Endothelial cell of umbilical vein (primary cell): ENCODE measurements around the gene AIG1. TPM values are rescaled to one million over a fixed set of nuclear protein-coding genes. Genes with fewer than 3 reads are reported as not detected.

Source experiments
- polyA plus RNA-seq, 4 experiments: library from polyadenylated mRNA; depleted of rRNA in 3 of 4; stranded (reverse) in 3 of 4; unstranded in 1 of 4; fragments of >200 nt; gene quantifications; 2 replicates each; pipeline versions ENCODE4 v1.2.1 to v1.2.3, GENCODE V29; 2011 to 2012; ENCODE audit warnings: missing spikeins in 1 of 4
- total RNA-seq: library from RNA; stranded (reverse); gene quantifications from 2 replicates; pipeline ENCODE4 v1.2.3, GENCODE V29; 2021

Gene AIG1
- total and polyA plus RNA-seq, 2 donors (not counting 3 experiments of a cell fraction or from before 2014, with no cell fraction given) = 17.7 to 22.7 TPM

Other genes with a start within 250 kb of the AIG1 start
- 4.7 and 5.2 TPM in 2 replicates for gene HIVEP2, start 115.7 kb upstream of the AIG1 start, total RNA-seq
- gene HIVEP2, start 115.7 kb upstream of the AIG1 start, polyA plus RNA-seq = 0.86 and 1.3 TPM in 2 replicates